GM12864 (cell line): ENCODE measurements around the gene COPS3.

Experiments
- DNase-seq: peaks from one replicate; pipeline ENCODE4 v3.0.0-alpha.2; 2011; ENCODE audit warnings: low read depth
- H3K4me3 ChIP-seq: 2 replicates; pipeline ENCODE4 v1.5.1; 2011; ENCODE audit warnings: mild to moderate bottlenecking, low read depth, low read length, control low read depth
- CTCF ChIP-seq: IDR thresholded peaks from 2 replicates; pipeline ENCODE4 v1.5.1; 2011; ENCODE audit warnings: low read depth, mild to moderate bottlenecking, moderate library complexity, low read length, control low read depth, inconsistent platforms; ENCODE audit errors: missing control alignments

Gene COPS3

GRCh38 chr17:17206124-17206912 is 74.7 kb downstream of the COPS3 start, which contains the start of gene PLD6:
PLD6 (minus strand) TSS chr17:17206333; CDS start chr17:17206286, 47 bp downstream.
- peak; percentile 79 for DNase-seq
- no peak for TF ChIP-seq CTCF
- H3K4me3 ChIP-seq: peak within 1 kb of the TSS; percentile 87

- DNase-seq: peak; percentile 52
- TF ChIP-seq CTCF: no peak
- H3K4me3 ChIP-seq: peak overlapping the region; percentile 87
Observed at GRCh38 chr17:17205368-17206123, 75.5 kb downstream of the COPS3 start.

GRCh38 chr17:17204635-17205231 is 76.3 kb downstream of the COPS3 start:
- H3K4me3 ChIP-seq: peak overlapping the region; percentile 87
- TF ChIP-seq CTCF: no peak
- DNase-seq: no peak

- peak overlapping the region; percentile 87 for H3K4me3 ChIP-seq
- no peak for TF ChIP-seq CTCF
Observed at GRCh38 chr17:17204041-17204591, 76.9 kb downstream of the COPS3 start.

GRCh38 chr17:17203173-17203730 is 77.8 kb downstream of the COPS3 start:
- no peak overlapping the region for H3K4me3 ChIP-seq
- TF ChIP-seq CTCF: no peak
- DNase-seq: no peak

More at GRCh38 chr17:17204041-17204591, 76.9 kb downstream of the COPS3 start:
- no peak for DNase-seq

GRCh38 chr17:17201907-17202306 is 79.1 kb downstream of the COPS3 start:
- no peak overlapping the region for H3K4me3 ChIP-seq
- TF ChIP-seq CTCF: no peak

More at GRCh38 chr17:17201907-17202306, 79.1 kb downstream of the COPS3 start:
- DNase-seq: no peak
